Measurements from ENCODE around the gene ERBIN. TPM values are rescaled to one million over a fixed set of nuclear protein-coding genes. Genes with fewer than 3 reads are reported as not detected.
A peak's percentile ranks its signal among the peaks of the same experiment; 100 is the strongest.

The ERBIN gene
- total RNA-seq, 4 donors from 2014 or later: 116 to 218 (median 152) TPM

DNA sequence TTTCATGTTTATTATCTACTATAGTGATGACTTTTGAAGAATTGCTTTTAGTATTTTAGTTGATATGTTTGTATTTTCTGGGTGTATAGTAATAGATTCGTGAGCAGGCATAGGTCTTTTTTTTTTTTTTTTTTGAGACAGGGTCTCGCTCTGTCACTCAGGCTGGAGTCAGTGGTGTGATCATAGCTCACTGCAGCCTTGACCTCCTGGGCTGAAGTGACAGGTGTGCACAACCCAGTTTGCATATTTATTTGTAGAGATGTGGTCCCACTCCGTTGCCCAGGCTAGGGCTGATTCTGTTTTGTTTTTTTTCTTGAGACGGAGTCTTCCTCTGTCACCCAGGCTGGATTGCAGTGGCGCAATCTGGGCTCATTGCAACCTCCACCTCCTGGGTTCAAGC is 11.9 kb downstream of the ERBIN start:
- H3K27me3 ChIP-seq: no peaks in the 10 kb centered on the region
- H3K4me3 ChIP-seq: no peak overlapping the region
- H3K9me3 ChIP-seq: no peaks in the 10 kb centered on the region
- H3K27ac ChIP-seq: no peak overlapping the region
- peaks cover 0 to 7% (median 0%) of the 10 kb centered on the region in 4 donors for H3K4me1 ChIP-seq
- peak in 1 of 3 donors; percentile 50 for DNase-seq
- peaks cover 0 to 9% (median 0%) of the 10 kb centered on the region in 3 donors for H3K36me3 ChIP-seq
- TF ChIP-seq CTCF (IDR thresholded peaks at IDR 0.05): no peak
- TF ChIP-seq POLR2A (IDR thresholded peaks at IDR 0.05): no peak

GRCh38 chr5:65943771-65944170 is 17.4 kb downstream of the ERBIN start:
- H3K4me3 ChIP-seq: no peak overlapping the region
- no peaks in the 10 kb centered on the region for H3K9me3 ChIP-seq
- no peak overlapping the region for H3K27ac ChIP-seq
- H3K36me3 ChIP-seq: peaks cover 0 to 6% (median 0%) of the 10 kb centered on the region in 3 donors
- H3K4me1 ChIP-seq: no peaks in the 10 kb centered on the region
- no peak for DNase-seq
- TF ChIP-seq POLR2A (IDR thresholded peaks at IDR 0.05) (no peak), CTCF (IDR thresholded peaks at IDR 0.05) (no peak)
- H3K27me3 ChIP-seq: no peaks in the 10 kb centered on the region

DNA sequence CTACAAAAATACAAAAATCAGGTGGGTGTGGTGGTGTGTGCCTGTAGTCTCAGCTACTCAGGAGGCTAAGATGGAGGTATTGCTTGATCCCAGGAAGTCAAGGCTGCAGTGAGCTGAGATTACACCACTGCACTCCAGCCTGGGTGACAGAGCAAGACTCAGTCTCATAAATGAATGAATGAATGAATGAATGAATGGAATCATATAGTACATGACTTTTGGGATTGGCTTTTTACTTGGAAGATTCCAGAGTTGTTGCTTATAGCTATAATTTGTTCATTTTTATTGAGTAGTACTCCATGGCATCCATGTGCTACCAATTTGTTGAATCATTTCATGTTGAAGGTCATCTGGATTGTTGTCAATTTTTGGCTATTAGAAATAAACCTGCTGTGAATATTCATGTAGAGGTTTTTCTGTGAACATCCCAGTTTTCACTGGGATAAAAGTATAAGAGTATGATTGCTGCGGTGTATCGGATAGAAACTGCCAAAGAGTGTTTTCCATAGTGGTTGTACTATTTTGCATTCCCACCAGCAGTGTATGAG is 19.9 kb downstream of the ERBIN start:
- Histone ChIP-seq H3K36me3 (no peaks in the 10 kb centered on the region), H3K27me3 (no peaks in the 10 kb centered on the region), H3K4me3 (no peak overlapping the region), H3K4me1 (no peaks in the 10 kb centered on the region), H3K9me3 (no peaks in the 10 kb centered on the region), H3K27ac (no peak overlapping the region)
- DNase-seq: no peak
- TF ChIP-seq CTCF (IDR thresholded peaks at IDR 0.05) (no peak), POLR2A (IDR thresholded peaks at IDR 0.05) (no peak)

DNA sequence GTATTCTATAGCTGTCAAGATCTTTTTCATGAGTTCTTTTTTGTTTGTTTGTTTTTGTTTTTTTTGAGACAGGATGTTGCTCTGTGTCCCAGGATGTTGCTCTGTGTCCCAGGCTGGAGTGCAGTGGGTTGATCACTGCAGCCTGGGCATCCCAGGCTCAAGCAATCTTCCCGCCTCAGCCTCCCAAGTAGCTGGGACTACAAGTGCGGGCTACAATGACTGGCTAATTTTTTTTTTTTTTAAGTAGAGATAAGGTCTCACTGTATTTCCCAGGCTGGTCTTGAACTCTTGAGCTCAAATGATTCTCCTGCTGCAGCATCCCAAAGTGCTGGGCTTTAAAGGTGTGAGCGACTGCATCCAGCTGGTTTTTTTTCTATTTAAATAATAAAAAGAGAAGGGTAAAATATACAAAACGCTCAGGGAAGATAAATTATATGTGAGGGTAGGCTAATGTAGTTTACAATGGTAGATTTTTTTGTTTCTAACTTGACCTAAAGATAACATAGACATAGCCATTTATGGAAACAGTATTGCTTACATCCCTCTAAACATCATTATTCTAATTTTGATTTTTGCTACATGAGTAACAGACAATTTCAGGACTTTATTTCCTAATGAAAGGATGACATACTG is 21.9 kb downstream of the ERBIN start:
- no peak for TF ChIP-seq CTCF (IDR thresholded peaks at IDR 0.05)
- no peak for TF ChIP-seq POLR2A (IDR thresholded peaks at IDR 0.05)
- Histone ChIP-seq H3K27me3 (no peaks in the 10 kb centered on the region), H3K9me3 (no peaks in the 10 kb centered on the region), H3K4me1 (no peaks in the 10 kb centered on the region), H3K27ac (no peak overlapping the region), H3K36me3 (no peaks in the 10 kb centered on the region), H3K4me3 (no peak overlapping the region)
- no peak for DNase-seq

GRCh38 chr5:65951330-65951729 is 25.0 kb downstream of the ERBIN start:
- Histone ChIP-seq H3K4me3 (no peak overlapping the region), H3K36me3 (no peaks in the 10 kb centered on the region), H3K9me3 (no peaks in the 10 kb centered on the region), H3K27ac (no peak overlapping the region), H3K27me3 (no peaks in the 10 kb centered on the region), H3K4me1 (peaks cover 0 to 7% (median 2%) of the 10 kb centered on the region in 4 donors)
- TF ChIP-seq CTCF (IDR thresholded peaks at IDR 0.05): no peak
- TF ChIP-seq POLR2A (IDR thresholded peaks at IDR 0.05): no peak
- DNase-seq: no peak

Measured in Peyer's patch (tissue), 4 donors.